Activated CD4-positive, alpha-beta memory T cell treated with anti-CD3 and anti-CD28 coated beads, Interleukin-2, amount 10 ng/mL, durations not matched to agents 7 days and 5 days (primary cell): Measurements from ENCODE around the gene TRIM5. TPM values are rescaled to one million over a fixed set of nuclear protein-coding genes. Genes with fewer than 3 reads are reported as not detected.

Experiments used
- CTCF ChIA-PET: fragments of 350-600 bp; sonication (Branson Sonifier 250); formaldehyde crosslinking; loops from one replicate; lab custom pipeline; 2021; ENCODE audit warnings: antibody characterized with exemption, inconsistent platforms; lab: Charles Lee
- POLR2A ChIA-PET: fragments of 350-600 bp; sonication (Branson Sonifier 250); formaldehyde crosslinking; loops from one replicate; lab custom pipeline; 2021; ENCODE audit warnings: antibody characterized with exemption; lab: Charles Lee
- DNase-seq: peaks from one replicate; pipeline ENCODE4 v3.0.0-alpha.2; 2020
- H3K27ac Mint-ChIP-seq: one replicate; pipeline ENCODE4 v1.8.0; 2021; ENCODE audit warnings: mild to moderate bottlenecking, mixed read lengths
- H3K27me3 Mint-ChIP-seq: one replicate; pipeline ENCODE4 v1.8.0; 2021; ENCODE audit warnings: mixed read lengths
- H3K36me3 Mint-ChIP-seq: one replicate; pipeline ENCODE4 v1.8.0; 2021; ENCODE audit warnings: low read depth, mixed read lengths
- H3K4me1 Mint-ChIP-seq: one replicate; pipeline ENCODE4 v1.8.0; 2021; ENCODE audit warnings: mixed read lengths
- H3K4me3 Mint-ChIP-seq: one replicate; pipeline ENCODE4 v1.8.0; 2021; ENCODE audit warnings: mild to moderate bottlenecking, mixed read lengths
- H3K9me3 Mint-ChIP-seq: one replicate; pipeline ENCODE4 v1.8.0; 2021; ENCODE audit warnings: mixed read lengths
- total RNA-seq, 2 experiments: library from RNA; stranded (reverse); gene quantifications; one replicate each; pipeline ENCODE4 v1.2.3, GENCODE V29; 2021

The TRIM5 gene
- total RNA-seq, 2 experiments from 2014 or later = 33.5 to 33.9 TPM

DNA sequence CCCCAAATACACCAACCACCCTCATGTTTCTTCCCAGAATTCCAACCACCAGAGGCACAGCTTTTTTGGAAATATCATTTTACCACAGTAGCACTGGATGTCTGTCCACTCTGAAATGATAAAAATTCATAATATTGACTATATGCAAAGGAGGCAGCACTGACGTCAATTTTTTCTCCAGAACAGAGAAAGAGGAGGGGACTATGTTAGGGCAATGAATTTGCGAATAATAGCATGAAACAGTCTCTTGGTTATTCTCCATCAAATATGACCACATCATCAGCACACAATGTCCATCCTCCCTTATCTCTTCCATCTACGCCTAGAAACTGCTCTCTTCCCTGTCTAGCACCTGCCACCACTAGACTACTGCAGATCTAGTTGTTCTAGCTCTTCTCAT is 38.7 kb downstream of the TRIM5 start:
- no peaks in the 10 kb centered on the region for H3K27me3 Mint-ChIP-seq
- CTCF ChIA-PET = interaction anchor here (0.6 kb wide), 1 partner anchor 75 kb away, joined by 3 read pairs; no protein-coding TSS in a partner anchor
- POLR2A ChIA-PET = interaction anchor here (0.9 kb wide), 1 partner anchor 14 kb away, joined by 3 read pairs; no protein-coding TSS in a partner anchor
- no peak for DNase-seq
- H3K36me3 Mint-ChIP-seq = peaks cover 28% of the 10 kb centered on the region
- H3K4me3 Mint-ChIP-seq = no peak overlapping the region
- H3K27ac Mint-ChIP-seq = no peak overlapping the region
- no peaks in the 10 kb centered on the region for H3K9me3 Mint-ChIP-seq
- peaks cover 8% of the 10 kb centered on the region for H3K4me1 Mint-ChIP-seq

DNA sequence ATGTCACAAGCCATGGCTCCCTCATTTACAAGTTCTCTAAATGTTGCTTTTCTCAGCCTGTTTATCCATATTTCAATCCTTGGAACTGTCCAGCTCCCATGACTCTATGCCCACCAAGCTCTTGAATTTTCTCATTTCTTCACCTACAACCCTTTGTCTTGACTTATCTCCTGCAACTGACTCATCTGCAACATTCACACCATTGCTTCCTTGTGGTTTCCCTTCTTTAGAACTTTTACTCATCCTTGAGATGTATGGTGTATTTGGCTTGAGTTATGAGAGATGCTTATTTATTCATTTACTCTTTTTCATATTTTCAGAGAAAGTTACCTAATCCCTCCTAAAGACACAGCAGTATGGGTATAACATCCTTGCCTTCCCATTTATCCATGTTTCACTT is 41.3 kb downstream of the TRIM5 start:
- no peaks in the 10 kb centered on the region for H3K9me3 Mint-ChIP-seq
- CTCF ChIA-PET = no interaction called here
- no peak overlapping the region for H3K27ac Mint-ChIP-seq
- no peaks in the 10 kb centered on the region for H3K27me3 Mint-ChIP-seq
- H3K36me3 Mint-ChIP-seq = peaks cover 43% of the 10 kb centered on the region
- DNase-seq = no peak
- POLR2A ChIA-PET = no interaction called here
- H3K4me1 Mint-ChIP-seq = peaks cover 8% of the 10 kb centered on the region
- H3K4me3 Mint-ChIP-seq = no peak overlapping the region

DNA sequence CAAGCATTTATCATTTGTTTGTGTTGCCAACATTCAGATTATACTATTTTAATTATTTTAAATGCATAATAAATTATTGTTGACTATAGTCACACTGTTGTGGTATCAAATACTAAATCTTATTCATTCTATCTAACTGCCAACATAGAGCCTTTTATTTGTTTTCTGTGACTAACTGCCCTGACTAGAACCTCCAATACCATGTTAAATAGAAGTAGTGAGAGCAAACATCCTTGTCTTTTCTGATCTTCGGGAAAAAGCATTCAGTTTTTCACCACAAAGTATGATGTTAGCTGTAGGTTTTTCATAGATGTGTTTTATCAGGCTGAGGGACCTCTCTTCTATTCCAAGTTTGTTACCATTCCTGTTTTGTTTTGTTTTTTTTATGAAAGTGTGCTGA is 44.9 kb downstream of the TRIM5 start:
- Mint-ChIP-seq H3K4me3 (no peak overlapping the region), H3K27me3 (no peaks in the 10 kb centered on the region), H3K9me3 (no peaks in the 10 kb centered on the region), H3K36me3 (peaks cover 63% of the 10 kb centered on the region), H3K4me1 (peaks cover 8% of the 10 kb centered on the region), H3K27ac (no peak overlapping the region)
- CTCF ChIA-PET = no interaction called here
- no peak for DNase-seq
- POLR2A ChIA-PET = no interaction called here

DNA sequence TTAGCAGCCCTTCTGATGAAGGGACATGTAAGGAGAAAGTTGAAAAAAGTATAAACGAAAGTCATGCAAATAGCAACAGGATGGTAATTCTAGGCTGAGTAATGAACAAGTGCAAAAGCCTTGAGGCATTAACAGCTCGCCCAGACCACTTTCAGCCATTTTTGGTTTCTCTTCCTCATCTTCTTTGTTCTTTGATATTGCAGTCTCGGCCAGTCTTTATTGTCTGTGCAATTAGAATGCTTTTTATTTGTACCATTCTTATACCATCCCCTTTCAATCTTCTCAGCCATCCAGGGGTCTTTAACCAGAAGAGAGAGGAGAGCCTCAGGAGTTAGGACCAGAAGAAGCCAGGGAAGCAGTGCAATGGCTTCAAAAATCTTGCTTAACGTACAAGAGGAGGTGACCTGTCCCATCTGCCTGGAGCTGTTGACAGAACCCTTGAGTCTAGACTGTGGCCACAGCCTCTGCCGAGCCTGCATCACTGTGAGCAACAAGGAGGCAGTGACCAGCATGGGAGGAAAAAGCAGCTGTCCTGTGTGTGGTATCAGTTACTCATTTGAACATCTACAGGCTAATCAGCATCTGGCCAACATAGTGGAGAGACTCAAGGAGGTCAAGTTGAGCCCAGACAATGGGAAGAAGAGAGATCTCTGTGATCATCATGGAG is 52.8 kb downstream of the TRIM5 start:
- H3K27me3 Mint-ChIP-seq = no peaks in the 10 kb centered on the region
- ChIA-PET CTCF (no interaction called here), POLR2A (interaction anchor here (0.7 kb wide), 1 partner anchor 15 kb away, joined by 3 read pairs; no protein-coding TSS in a partner anchor)
- H3K36me3 Mint-ChIP-seq = peaks cover 53% of the 10 kb centered on the region
- H3K4me3 Mint-ChIP-seq = no peak overlapping the region
- peaks cover 24% of the 10 kb centered on the region for H3K4me1 Mint-ChIP-seq
- H3K27ac Mint-ChIP-seq = no peak overlapping the region
- peaks cover 3% of the 10 kb centered on the region for H3K9me3 Mint-ChIP-seq
- DNase-seq = no peak

- no peak for DNase-seq
- no peaks in the 10 kb centered on the region for H3K27me3 Mint-ChIP-seq
- CTCF ChIA-PET = no interaction called here
- no peak overlapping the region for H3K4me3 Mint-ChIP-seq
- H3K9me3 Mint-ChIP-seq = peaks cover 3% of the 10 kb centered on the region
- POLR2A ChIA-PET = no interaction called here
- H3K27ac Mint-ChIP-seq = no peak overlapping the region
- peaks cover 30% of the 10 kb centered on the region for H3K4me1 Mint-ChIP-seq
- H3K36me3 Mint-ChIP-seq = peaks cover 57% of the 10 kb centered on the region
Observed at GRCh38 chr11:5631417-5631816, 53.5 kb downstream of the TRIM5 start.

DNA sequence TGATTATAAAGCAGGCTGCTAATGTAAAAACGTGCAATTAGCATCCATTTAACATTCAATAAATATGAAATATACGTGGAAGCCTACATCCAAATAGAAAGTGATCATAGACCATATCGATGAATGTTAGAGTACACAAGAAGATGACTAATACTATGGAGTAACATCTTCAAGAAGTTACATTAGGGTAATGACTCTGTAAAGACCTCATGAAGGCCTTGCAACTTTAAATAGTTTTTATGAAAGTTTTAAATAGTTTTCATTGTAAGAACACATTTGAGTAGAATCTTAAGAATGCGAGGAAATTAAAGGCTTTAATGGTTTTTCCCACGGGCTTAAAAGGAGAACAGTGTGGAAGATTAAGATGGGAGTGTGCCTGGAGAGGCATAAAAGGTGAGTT is 58.7 kb downstream of the TRIM5 start:
- Mint-ChIP-seq H3K27ac (peak overlapping the region; percentile 49), H3K4me1 (peaks cover 50% of the 10 kb centered on the region), H3K36me3 (peaks cover 31% of the 10 kb centered on the region), H3K4me3 (peak overlapping the region; percentile 90), H3K9me3 (peaks cover 3% of the 10 kb centered on the region), H3K27me3 (no peaks in the 10 kb centered on the region)
- DNase-seq = no peak
- CTCF ChIA-PET = interaction anchor here (0.7 kb wide), 1 partner anchor 116 kb away, joined by 3 read pairs; no protein-coding TSS in a partner anchor
- POLR2A ChIA-PET = interaction anchor here (4.2 kb wide), 1 partner anchor 58 kb away, joined by 25 read pairs; the partner anchor contains the start of gene TRIM5

DNA sequence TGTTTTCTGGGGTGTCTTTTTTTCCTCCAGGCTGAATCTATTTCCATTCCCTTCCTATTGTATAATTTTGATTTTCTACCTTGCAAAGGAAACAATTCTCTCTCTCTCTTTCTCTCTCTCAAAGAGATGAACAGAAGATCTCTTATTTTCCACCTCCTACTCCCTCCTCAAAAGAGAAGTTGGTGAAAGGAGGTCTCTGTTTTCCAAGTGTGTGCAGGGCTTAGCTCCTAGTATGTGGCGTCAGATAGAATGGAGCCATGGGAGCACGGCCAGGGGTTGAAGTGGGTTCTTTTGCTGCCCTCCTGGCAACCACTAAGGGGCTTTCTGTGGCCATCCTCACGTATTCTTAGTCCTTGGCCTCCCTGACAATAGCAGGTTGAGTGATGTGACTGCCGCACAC is 59.6 kb downstream of the TRIM5 start:
- Mint-ChIP-seq H3K4me1 (peaks cover 48% of the 10 kb centered on the region), H3K36me3 (peaks cover 25% of the 10 kb centered on the region)
- POLR2A ChIA-PET = interaction anchor here (1.3 to 4.2 kb wide), 5 partner anchors 11 to 70 kb away, joined by 3 to 25 read pairs (median 4); partner anchors contain the start of genes TRIM22 and TRIM5

GRCh38 chr11:5624489-5625279 is 60.2 kb downstream of the TRIM5 start, which contains the start of gene TRIM34:
Gene TRIM34, plus strand, starts transcription at chr11:5625001. Its CDS starts 7,331 bp downstream, at chr11:5632332.
- DNase-seq = peak; percentile 72
- POLR2A ChIA-PET = interaction anchor here (1.3 to 4.2 kb wide), 5 partner anchors 11 to 71 kb away, joined by 3 to 25 read pairs (median 4); partner anchors contain the start of genes TRIM22 and TRIM5

More for the DNA sequence above, 59.6 kb downstream of the TRIM5 start:
- H3K9me3 Mint-ChIP-seq = peaks cover 3% of the 10 kb centered on the region
- peak overlapping the region; percentile 90 for H3K4me3 Mint-ChIP-seq
- H3K27ac Mint-ChIP-seq = peak overlapping the region; percentile 89
- no peak for DNase-seq
- H3K27me3 Mint-ChIP-seq = no peaks in the 10 kb centered on the region
- CTCF ChIA-PET = interaction anchor here (1.0 kb wide), 1 partner anchor 765 kb away, joined by 3 read pairs; the partner anchor contains the start of gene SMPD1

DNA sequence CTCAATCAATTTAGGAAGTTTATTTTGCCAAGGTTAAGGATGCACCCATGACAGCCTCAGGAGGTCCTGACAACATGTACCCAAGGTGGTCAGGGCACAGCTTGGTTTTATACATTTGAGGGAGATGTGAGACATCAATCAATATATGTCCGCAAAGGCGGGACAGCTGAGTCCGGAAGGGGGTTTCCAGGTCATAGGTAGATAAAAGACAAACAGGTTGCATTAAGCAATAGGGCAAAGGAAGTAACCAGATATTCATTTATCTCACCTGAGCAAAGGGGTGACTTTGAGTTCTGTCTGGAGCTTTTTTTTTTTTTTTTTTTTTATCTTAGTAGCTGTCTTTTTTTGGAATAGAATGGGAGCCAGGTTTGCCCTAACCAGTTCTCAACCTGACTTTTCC is 62.1 kb downstream of the TRIM5 start:
- ChIA-PET POLR2A (no interaction called here), CTCF (no interaction called here)
- Mint-ChIP-seq H3K4me1 (peaks cover 35% of the 10 kb centered on the region), H3K27ac (no peak overlapping the region), H3K27me3 (no peaks in the 10 kb centered on the region), H3K9me3 (no peaks in the 10 kb centered on the region), H3K4me3 (peak overlapping the region; percentile 10), H3K36me3 (peaks cover 15% of the 10 kb centered on the region)
- DNase-seq = no peak

More at GRCh38 chr11:5624489-5625279, 60.2 kb downstream of the TRIM5 start, which contains the start of gene TRIM34:
- H3K36me3 Mint-ChIP-seq = peaks cover 23% of the 10 kb centered on the region
- H3K27ac Mint-ChIP-seq = peak within 1 kb of the TSS; percentile 89
- peak within 1 kb of the TSS; percentile 90 for H3K4me3 Mint-ChIP-seq
- peaks cover 48% of the 10 kb centered on the region for H3K4me1 Mint-ChIP-seq
- H3K9me3 Mint-ChIP-seq = peaks cover 3% of the 10 kb centered on the region
- CTCF ChIA-PET = interaction anchor here (1.0 to 1.2 kb wide), 2 partner anchors 60 to 765 kb away, joined by 3 to 6 read pairs; partner anchors contain the start of genes SMPD1 and TRIM5
- H3K27me3 Mint-ChIP-seq = no peaks in the 10 kb centered on the region

DNA sequence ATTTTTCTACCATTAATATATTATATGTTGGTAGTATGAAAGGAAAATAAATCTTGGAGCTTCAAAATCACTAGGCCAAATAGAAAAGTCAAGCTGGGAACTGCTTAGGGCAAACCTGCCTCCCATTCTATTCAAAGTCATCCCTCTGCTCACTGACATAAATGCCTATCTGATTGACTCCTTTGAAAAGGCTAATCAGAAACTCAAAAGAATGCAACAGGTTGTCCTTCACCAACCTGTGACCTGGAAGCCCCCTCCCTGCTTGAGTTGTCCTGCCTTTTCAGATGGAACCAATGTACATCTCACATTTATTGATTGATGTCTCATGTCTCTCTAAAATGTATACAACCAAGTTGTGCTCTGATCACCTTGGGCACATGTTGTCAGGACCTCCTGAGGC is 63.3 kb downstream of the TRIM5 start:
- Mint-ChIP-seq H3K9me3 (no peaks in the 10 kb centered on the region), H3K27ac (no peak overlapping the region), H3K27me3 (no peaks in the 10 kb centered on the region), H3K4me1 (peaks cover 23% of the 10 kb centered on the region), H3K36me3 (peaks cover 6% of the 10 kb centered on the region), H3K4me3 (no peak overlapping the region)
- DNase-seq = no peak
- ChIA-PET CTCF (no interaction called here), POLR2A (interaction anchor here (1.1 kb wide), 1 partner anchor 62 kb away, joined by 3 read pairs; no protein-coding TSS in a partner anchor)

GRCh38 chr11:5620651-5621521 is 64.0 kb downstream of the TRIM5 start:
- H3K4me3 Mint-ChIP-seq = no peak overlapping the region
- no peaks in the 10 kb centered on the region for H3K27me3 Mint-ChIP-seq
- no peaks in the 10 kb centered on the region for H3K9me3 Mint-ChIP-seq
- no peak for DNase-seq
- ChIA-PET POLR2A (interaction anchor here (1.6 kb wide), 1 partner anchor 14 kb away, joined by 4 read pairs; no protein-coding TSS in a partner anchor), CTCF (interaction anchor here (1.0 kb wide), 1 partner anchor 21 kb away, joined by 3 read pairs; no protein-coding TSS in a partner anchor)
- peaks cover 3% of the 10 kb centered on the region for H3K36me3 Mint-ChIP-seq
- H3K4me1 Mint-ChIP-seq = peaks cover 16% of the 10 kb centered on the region
- no peak overlapping the region for H3K27ac Mint-ChIP-seq

DNA sequence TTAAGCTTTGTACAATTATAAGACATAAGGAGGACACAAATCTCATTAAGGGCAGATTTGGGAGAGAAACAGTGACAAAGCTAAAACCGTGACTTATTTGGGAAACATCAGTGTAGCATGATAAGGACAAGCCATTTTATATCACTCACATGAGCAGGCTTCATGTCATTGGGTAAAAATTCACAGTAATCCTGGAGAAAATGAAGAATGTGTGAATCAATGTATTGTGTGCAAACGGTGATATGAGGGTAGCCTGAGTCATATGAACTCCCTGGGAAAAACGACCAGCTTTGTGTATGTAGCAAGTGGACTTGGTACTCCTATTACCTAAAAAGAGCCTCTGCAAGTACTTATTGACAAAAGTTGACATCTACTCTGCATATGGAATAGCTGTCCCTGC is 66.1 kb downstream of the TRIM5 start:
- ChIA-PET POLR2A (interaction anchor here (1.6 kb wide), 1 partner anchor 16 kb away, joined by 4 read pairs; no protein-coding TSS in a partner anchor), CTCF (no interaction called here)
- Mint-ChIP-seq H3K4me1 (peaks cover 7% of the 10 kb centered on the region), H3K27ac (no peak overlapping the region), H3K27me3 (peaks cover 3% of the 10 kb centered on the region), H3K36me3 (peaks cover 3% of the 10 kb centered on the region), H3K4me3 (no peak overlapping the region), H3K9me3 (no peaks in the 10 kb centered on the region)
- no peak for DNase-seq
